Measurements from ENCODE around the gene TMEM106C. TPM values are rescaled to one million over a fixed set of nuclear protein-coding genes. Genes with fewer than 3 reads are reported as not detected.

The TMEM106C gene
- total RNA-seq, 1 donor, result 90.7 TPM

DNA sequence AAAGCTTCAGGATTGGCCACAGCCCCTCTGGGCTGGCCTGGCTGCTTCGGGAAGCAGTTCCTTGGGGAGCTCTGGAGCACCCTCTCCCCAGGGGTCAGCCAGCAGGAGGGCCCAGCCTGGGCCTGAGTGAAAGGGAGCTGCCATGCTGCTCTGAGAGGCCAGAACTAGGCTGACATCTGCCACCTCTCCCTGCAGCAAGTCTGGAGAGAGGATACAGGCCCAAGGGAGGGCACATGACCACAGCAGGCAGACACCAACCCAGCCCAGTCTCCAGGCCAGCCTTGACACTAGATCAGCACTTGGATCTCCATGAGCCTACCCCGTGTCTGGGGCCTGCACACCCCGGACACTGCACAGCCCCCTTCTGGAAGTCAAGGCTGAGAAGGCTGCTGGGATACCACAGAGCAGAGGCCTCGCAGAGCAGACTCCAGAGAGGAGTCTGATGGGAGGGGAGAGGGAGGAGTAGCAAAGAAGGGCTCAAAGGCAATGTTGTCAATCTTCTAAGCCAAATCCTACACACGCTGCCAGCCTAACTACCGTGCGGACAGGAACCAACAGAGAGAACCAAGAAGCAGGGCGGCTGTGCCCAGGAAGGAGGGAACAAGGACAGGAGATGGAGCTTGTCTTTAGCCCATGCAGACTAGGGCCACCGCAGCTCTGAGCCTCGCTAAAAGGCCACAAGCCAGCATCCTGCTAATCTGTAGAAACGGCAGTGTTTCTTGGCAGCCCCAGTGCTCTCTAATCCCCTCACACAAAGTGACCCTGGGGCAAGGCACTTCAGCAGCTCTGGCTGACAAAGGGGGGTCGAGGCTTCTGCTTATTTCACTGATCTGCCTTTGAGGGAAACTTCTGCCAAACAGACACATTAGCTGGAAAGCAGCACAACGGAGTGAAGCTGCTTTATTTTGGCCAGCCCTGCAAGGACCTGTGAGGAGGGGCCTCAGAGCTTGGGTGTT lies 28.0 kb downstream of the TMEM106C start:
- no peak overlapping the region for H3K4me3 ChIP-seq (ENCODE audit: low read depth, low read length)
- no peak for DNase-seq (ENCODE audit: low read depth)
- TF ChIP-seq, protein P1, sequence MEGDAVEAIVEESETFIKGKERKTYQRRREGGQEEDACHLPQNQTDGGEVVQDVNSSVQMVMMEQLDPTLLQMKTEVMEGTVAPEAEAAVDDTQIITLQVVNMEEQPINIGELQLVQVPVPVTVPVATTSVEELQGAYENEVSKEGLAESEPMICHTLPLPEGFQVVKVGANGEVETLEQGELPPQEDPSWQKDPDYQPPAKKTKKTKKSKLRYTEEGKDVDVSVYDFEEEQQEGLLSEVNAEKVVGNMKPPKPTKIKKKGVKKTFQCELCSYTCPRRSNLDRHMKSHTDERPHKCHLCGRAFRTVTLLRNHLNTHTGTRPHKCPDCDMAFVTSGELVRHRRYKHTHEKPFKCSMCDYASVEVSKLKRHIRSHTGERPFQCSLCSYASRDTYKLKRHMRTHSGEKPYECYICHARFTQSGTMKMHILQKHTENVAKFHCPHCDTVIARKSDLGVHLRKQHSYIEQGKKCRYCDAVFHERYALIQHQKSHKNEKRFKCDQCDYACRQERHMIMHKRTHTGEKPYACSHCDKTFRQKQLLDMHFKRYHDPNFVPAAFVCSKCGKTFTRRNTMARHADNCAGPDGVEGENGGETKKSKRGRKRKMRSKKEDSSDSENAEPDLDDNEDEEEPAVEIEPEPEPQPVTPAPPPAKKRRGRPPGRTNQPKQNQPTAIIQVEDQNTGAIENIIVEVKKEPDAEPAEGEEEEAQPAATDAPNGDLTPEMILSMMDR (IDR thresholded peaks at IDR 0.05; ENCODE audit: insufficient read depth, low read length), result no peak

DNA sequence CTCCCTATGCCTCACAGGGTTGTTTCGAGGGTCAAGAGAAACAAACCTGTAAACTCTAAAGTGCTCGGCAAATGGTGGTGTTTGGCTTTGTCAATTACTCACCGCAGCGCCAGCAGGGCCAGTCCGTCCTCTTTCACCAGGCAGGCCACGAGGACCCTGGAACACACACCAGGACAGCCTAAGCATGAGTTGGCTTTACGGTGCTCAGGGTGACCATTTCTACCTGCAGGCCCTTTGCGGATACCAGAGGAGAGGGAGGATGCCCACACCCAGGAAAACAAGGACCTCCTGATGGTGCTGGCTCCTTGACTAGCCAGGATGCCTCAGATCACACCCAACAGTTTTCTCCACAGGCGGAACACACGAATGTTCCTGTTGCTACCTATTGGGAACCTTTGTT lies 29.4 kb downstream of the TMEM106C start:
- TF ChIP-seq, protein P1 (IDR thresholded peaks at IDR 0.05; ENCODE audit: insufficient read depth, low read length), result no peak
- no peak for DNase-seq (ENCODE audit: low read depth)
- no peak overlapping the region for H3K4me3 ChIP-seq (ENCODE audit: low read depth, low read length)

DNA sequence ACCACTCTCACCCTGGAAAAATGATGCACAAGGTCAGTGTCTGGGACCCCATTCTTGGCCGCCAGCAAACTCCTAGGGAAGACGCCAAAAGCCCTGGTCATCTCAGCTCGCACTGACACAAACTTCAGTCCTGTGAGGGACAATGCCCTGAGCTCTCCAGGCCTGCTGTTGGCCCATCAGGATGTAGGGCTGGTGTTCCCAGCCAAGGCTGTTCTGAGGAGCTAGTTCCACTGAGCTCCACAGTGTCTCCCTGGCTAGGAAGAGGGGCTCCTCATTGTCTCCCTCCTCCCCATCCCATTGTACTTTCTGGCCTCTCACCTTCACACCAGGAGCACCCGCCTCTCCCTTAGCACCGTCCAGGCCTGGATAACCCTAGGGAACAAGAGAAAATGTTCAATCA lies 30.1 kb downstream of the TMEM106C start:
- DNase-seq (ENCODE audit: low read depth), result no peak
- H3K4me3 ChIP-seq (ENCODE audit: low read depth, low read length), result no peak overlapping the region
- TF ChIP-seq, protein P1 (IDR thresholded peaks at IDR 0.05; ENCODE audit: insufficient read depth, low read length), result no peak

DNA sequence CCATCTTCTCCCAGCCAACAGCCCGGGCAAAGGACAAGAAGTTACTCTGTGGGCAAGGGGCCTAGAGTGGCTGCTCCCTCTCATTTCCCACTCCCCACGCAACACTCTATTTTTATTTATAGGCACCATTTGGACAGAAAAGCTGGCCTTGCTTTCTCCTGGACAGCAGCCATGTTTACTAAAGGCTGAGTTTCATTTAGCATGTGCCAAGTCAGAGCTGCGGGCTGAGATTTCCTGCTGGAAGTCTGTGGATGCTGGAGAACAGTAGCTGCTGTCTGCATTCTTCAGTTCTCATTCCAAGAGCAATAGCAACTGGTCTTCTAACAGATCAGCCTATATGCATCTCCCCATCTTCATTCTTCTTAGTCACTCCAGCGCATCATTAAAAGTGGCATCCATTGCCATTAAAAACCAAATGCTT lies 32.6 kb downstream of the TMEM106C start:
- DNase-seq (ENCODE audit: low read depth), result peak; percentile 63
- TF ChIP-seq, protein P1 (IDR thresholded peaks at IDR 0.05; ENCODE audit: insufficient read depth, low read length), result no peak
- H3K4me3 ChIP-seq (ENCODE audit: low read depth, low read length), result no peak overlapping the region

DNA sequence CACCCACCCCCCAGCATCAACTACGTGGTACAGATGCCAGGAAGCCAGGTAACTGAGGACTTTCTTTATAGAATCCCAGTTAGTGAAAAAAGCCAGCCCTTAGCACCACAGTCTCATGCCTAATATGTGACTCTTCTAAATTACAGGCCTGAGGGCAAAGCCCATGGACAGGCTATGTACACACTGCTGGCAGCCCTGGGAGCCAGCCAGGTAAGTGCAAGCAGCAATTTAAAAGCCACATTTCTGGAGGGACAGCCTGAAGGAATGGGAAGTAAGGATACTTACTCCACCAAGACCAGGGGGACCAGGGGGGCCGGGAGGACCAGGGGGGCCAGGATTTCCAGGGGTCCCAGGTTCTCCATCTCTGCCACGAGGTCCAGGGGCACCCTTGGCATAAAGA lies 33.9 kb downstream of the TMEM106C start:
- no peak for DNase-seq (ENCODE audit: low read depth)
- TF ChIP-seq, protein P1 (IDR thresholded peaks at IDR 0.05; ENCODE audit: insufficient read depth, low read length), result no peak
- no peak overlapping the region for H3K4me3 ChIP-seq (ENCODE audit: low read depth, low read length)

DNA sequence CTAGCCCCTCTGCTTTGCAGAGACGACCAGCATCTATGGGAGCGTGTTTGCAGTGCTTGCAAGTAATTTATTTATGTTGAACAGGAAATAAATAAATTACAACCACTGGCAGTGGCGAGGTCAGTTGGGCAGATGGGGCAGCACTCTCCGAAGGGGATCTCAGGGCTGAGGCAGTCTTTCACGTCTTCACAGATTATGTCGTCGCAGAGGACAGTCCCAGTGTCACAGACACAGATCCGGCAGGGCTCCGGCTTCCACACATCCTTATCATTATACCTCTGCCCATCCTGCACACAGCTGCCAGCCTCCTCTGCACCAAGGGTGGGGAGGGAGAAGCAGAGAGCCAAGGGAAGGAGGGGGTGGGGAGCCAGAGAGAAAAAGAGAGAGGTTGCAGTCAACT lies 36.4 kb downstream of the TMEM106C start:
- TF ChIP-seq, protein P1 (IDR thresholded peaks at IDR 0.05; ENCODE audit: insufficient read depth, low read length), result no peak
- no peak for DNase-seq (ENCODE audit: low read depth)
- H3K4me3 ChIP-seq (ENCODE audit: low read depth, low read length), result no peak overlapping the region
